Fibroblast of villous mesenchyme (primary cell): Measurements from ENCODE around the gene MZB1. TPM values are rescaled to one million over a fixed set of nuclear protein-coding genes. Genes with fewer than 3 reads are reported as not detected.

Experiments used
- DNase-seq: peaks from one replicate; pipeline ENCODE4 v3.0.0-alpha.2; 2010; ENCODE audit warnings: low read depth
- H3K4me3 ChIP-seq: 2 replicates; pipeline ENCODE4 v1.5.1; 2011; ENCODE audit warnings: low read depth, mild to moderate bottlenecking, low read length
- total RNA-seq: library from RNA; depleted of rRNA; stranded (reverse); fragments of >200 nt; gene quantifications from 2 replicates; pipeline ENCODE4 v1.2.3, GENCODE V29; 2012
- TF ChIP-seq, protein P1 (sequence below): IDR thresholded peaks from 2 replicates; pipeline ENCODE4 v1.5.1; 2012; ENCODE audit warnings: low read depth, mild to moderate bottlenecking, low read length; ENCODE audit not compliant: insufficient read depth

Gene MZB1
- total RNA-seq, 1 donor, result 0.43 TPM

DNA sequence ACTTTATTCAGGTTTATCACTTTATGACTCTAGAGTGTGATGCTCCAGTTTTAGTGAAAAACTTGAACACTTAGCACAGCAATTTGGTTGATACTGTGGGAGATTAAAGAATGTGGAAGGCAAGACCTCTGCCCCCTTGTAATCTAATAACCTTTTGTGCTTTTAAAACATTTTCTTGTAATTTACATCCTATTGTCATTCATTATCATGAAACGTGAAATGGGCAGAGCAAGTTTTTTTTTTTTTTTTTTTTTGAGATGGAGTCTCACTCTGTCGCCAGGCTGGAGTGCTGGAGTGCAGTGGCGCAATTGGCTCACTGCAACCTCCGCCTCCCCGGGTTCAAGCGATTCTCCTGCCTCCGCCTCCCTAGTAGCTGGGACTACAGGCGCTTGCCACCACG is 46.2 kb downstream of the MZB1 start:
- TF ChIP-seq, protein P1, sequence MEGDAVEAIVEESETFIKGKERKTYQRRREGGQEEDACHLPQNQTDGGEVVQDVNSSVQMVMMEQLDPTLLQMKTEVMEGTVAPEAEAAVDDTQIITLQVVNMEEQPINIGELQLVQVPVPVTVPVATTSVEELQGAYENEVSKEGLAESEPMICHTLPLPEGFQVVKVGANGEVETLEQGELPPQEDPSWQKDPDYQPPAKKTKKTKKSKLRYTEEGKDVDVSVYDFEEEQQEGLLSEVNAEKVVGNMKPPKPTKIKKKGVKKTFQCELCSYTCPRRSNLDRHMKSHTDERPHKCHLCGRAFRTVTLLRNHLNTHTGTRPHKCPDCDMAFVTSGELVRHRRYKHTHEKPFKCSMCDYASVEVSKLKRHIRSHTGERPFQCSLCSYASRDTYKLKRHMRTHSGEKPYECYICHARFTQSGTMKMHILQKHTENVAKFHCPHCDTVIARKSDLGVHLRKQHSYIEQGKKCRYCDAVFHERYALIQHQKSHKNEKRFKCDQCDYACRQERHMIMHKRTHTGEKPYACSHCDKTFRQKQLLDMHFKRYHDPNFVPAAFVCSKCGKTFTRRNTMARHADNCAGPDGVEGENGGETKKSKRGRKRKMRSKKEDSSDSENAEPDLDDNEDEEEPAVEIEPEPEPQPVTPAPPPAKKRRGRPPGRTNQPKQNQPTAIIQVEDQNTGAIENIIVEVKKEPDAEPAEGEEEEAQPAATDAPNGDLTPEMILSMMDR, result no peak
- no peak for DNase-seq
- H3K4me3 ChIP-seq, result peak overlapping the region; percentile 99

DNA sequence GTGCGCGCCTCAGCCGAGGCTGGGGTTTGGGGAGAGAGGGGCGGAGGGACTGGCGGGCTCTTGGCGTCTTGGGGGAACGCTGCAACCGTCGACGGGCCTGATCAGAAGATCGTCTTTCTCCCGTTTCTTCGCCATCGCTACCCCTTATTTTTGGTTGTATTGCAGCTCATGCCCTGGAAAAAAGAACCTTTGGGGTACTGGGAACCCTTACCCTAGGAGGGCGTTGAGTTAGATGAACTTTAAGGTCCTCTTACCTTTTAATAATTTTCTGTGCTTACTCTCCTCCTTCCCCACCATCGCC is 47.3 kb downstream of the MZB1 start:
- DNase-seq, result no peak
- H3K4me3 ChIP-seq, result peak overlapping the region; percentile 99
- TF ChIP-seq, protein P1, result no peak

GRCh38 chr5:139341689-139342422 is 47.9 kb downstream of the MZB1 start, which contains the start of gene PAIP2:
TSS of gene PAIP2 (plus strand) at chr5:139341854. CDS start at chr5:139363785, 21,931 bp downstream.
- DNase-seq, result peak; percentile 98
- TF ChIP-seq, protein P1, result peak; percentile 60
- peak within 1 kb of the TSS; percentile 99 for H3K4me3 ChIP-seq

- peak overlapping the region; percentile 99 for H3K4me3 ChIP-seq
- TF ChIP-seq, protein P1, result no peak
- DNase-seq, result no peak
These were observed 48.5 kb downstream of the MZB1 start for GRCh38 chr5:139341187-139341688.

- peak; percentile 12 for DNase-seq
- no peak overlapping the region for H3K4me3 ChIP-seq
- TF ChIP-seq, protein P1, result no peak
These were observed 49.7 kb downstream of the MZB1 start for GRCh38 chr5:139340051-139340450.

Other genes with a start within 250 kb of the MZB1 start
- gene SIL1, start 191.5 kb downstream of the MZB1 start, total RNA-seq, result 53.5 and 57.0 TPM in 2 replicates
- 190 and 239 TPM in 2 replicates for gene MATR3, start 96.2 kb downstream of the MZB1 start, total RNA-seq
- gene PAIP2, start 48.1 kb downstream of the MZB1 start, total RNA-seq, result 35.1 and 56.1 TPM in 2 replicates
- gene SLC23A1, start 6.6 kb downstream of the MZB1 start, total RNA-seq, result not detected in 2 replicates
- gene PROB1, start 5.2 kb upstream of the MZB1 start, total RNA-seq, result 3.9 and 4.3 TPM in 2 replicates
- 3.9 and 5.2 TPM in 2 replicates for gene SPATA24, start 14.2 kb upstream of the MZB1 start, total RNA-seq
- 8.1 and 16.4 TPM in 2 replicates for gene DNAJC18, start 49.6 kb upstream of the MZB1 start, total RNA-seq
- not detected in 2 replicates for gene ECSCR, start 72.8 kb upstream of the MZB1 start, total RNA-seq
- not detected in 2 replicates for gene SMIM33, start 81.1 kb upstream of the MZB1 start, total RNA-seq
- 25.9 and 26.7 TPM in 2 replicates for gene STING1, start 92.8 kb upstream of the MZB1 start, total RNA-seq
- 53.8 and 56.6 TPM in 2 replicates for gene UBE2D2, start 171.4 kb upstream of the MZB1 start, total RNA-seq